A549 (cell line): ENCODE data around the gene FAM120A. TPM values are rescaled to one million over a fixed set of nuclear protein-coding genes. Genes with fewer than 3 reads are reported as not detected.
A peak's percentile ranks its signal among the peaks of the same experiment; 100 is the strongest.

Experiments used
- ATAC-seq, 2 experiments: fragments of 200-7000 bp in 1 of 2; fragments of >200 bp in 1 of 2; cut with Nextera tagmentation in 1 of 2; cut with Tn5 transposase in 1 of 2; 3 replicates each; pipeline versions ENCODE4 v1.8.0 to v1.9.1; 2018 to 2020; ENCODE audit warnings: mild to moderate bottlenecking in 1 of 2, moderate library complexity in 1 of 2
- CTCF ChIA-PET: fragments of 300-600 bp; sonication (Branson Sonifier 250); formaldehyde crosslinking; extraction: SDS; loops from one replicate; lab custom pipeline; 2021; ENCODE audit warnings: antibody characterized with exemption, inconsistent platforms; lab: Yijun Ruan, JAX
- POLR2A ChIA-PET: fragments of 350-600 bp; formaldehyde crosslinking; extraction: SDS; loops from one replicate; lab custom pipeline; 2021; ENCODE audit warnings: antibody characterized with exemption, inconsistent platforms; lab: Yijun Ruan, JAX
- DNase-seq, 2 experiments: peaks; one replicate each; pipeline versions ENCODE4 v3.0.0 to v3.0.0-alpha.2; 2011 to 2016; ENCODE audit warnings: low read depth in 1 of 2, low spot score in 1 of 2
- FAIRE-seq: peaks from 2 replicates; lab custom pipeline; 2011; peaks lifted over from hg19 to GRCh38; lab: Jason Lieb, UNC
- H3K27ac ChIP-seq, 2 experiments: fragments of >200 bp; sonication (Bioruptor Twin); formaldehyde crosslinking; 3 replicates each; pipeline ENCODE4 v1.5.1; 2016 to 2017
- H3K4me1 ChIP-seq: fragments of >200 bp; sonication (Bioruptor Twin); formaldehyde crosslinking; 3 replicates; pipeline ENCODE4 v1.6.1; 2016
- H3K4me2 ChIP-seq: fragments of >200 bp; sonication (Bioruptor Twin); formaldehyde crosslinking; 3 replicates; pipeline ENCODE4 v1.6.1; 2016
- H3K4me3 ChIP-seq: fragments of >200 bp; sonication (Bioruptor Twin); formaldehyde crosslinking; 3 replicates; pipeline ENCODE4 v1.5.1; 2016
- H3K9me3 ChIP-seq: fragments of >200 bp; sonication (Bioruptor Twin); formaldehyde crosslinking; 3 replicates; pipeline ENCODE4 v1.6.1; 2016
- BHLHE40 ChIP-seq: IDR thresholded peaks from 2 replicates; pipeline ENCODE4 v1.6.1; 2012; ENCODE audit warnings: low read depth, low read length, inconsistent platforms
- CBX2 ChIP-seq: fragments of 200-600 bp; sonication (generic); IDR thresholded peaks from 2 replicates; pipeline ENCODE4 v1.6.1; 2016; ENCODE audit warnings: low read depth, mild to moderate bottlenecking, borderline replicate concordance
- CEBPB ChIP-seq, 2 experiments: fragments of >200 bp in 1 of 2; sonication (Bioruptor Twin) in 1 of 2; formaldehyde crosslinking in 1 of 2; IDR thresholded peaks; 2 replicates each; pipeline ENCODE4 v1.6.1; 2012 to 2016
- CHD2 ChIP-seq: fragments of 150-350 bp; IDR thresholded peaks from 2 replicates; pipeline ENCODE4 v1.6.1; 2014; ENCODE audit warnings: low read length; ENCODE audit not compliant: partially characterized antibody
- EHF ChIP-seq: fragments of 250-450 bp; sonication (Bioruptor Pico); IDR thresholded peaks from 2 replicates; pipeline ENCODE4 v1.5.0; 2020; ENCODE audit warnings: mild to moderate bottlenecking
- ESRRA ChIP-seq: fragments of 150-350 bp; IDR thresholded peaks from 2 replicates; pipeline ENCODE4 v1.6.1; 2014; ENCODE audit warnings: mild to moderate bottlenecking, low read length, borderline replicate concordance
- FOSB ChIP-seq: fragments of 250-450 bp; sonication (Bioruptor Pico); IDR thresholded peaks from 2 replicates; pipeline ENCODE4 v1.5.0; 2020; ENCODE audit warnings: mild to moderate bottlenecking, moderate library complexity
- HDAC2 ChIP-seq: fragments of 200-600 bp; sonication (generic); IDR thresholded peaks from 2 replicates; pipeline ENCODE4 v1.6.1; 2016
- HOXB13 ChIP-seq: fragments of 250-450 bp; sonication (Bioruptor Pico); IDR thresholded peaks from 2 replicates; pipeline ENCODE4 v1.5.0; 2020; ENCODE audit warnings: low read depth, mild to moderate bottlenecking, moderate library complexity
- JUN ChIP-seq, 2 experiments: fragments of >200 bp; sonication (Bioruptor Twin); formaldehyde crosslinking; IDR thresholded peaks; 2 replicates in 1 of 2; 3 replicates in 1 of 2; pipeline ENCODE4 v1.6.1; 2016 to 2017
- MAFK ChIP-seq: fragments of 450-650 bp; IDR thresholded peaks from 2 replicates; pipeline ENCODE4 v1.6.1; 2014; ENCODE audit not compliant: partially characterized antibody
- MAZ ChIP-seq: fragments of 150-350 bp; IDR thresholded peaks from 2 replicates; pipeline ENCODE4 v1.6.1; 2014; ENCODE audit warnings: antibody characterized with exemption, low read depth, low read length, borderline replicate concordance
- MYC ChIP-seq: IDR thresholded peaks from 2 replicates; pipeline ENCODE4 v1.6.1; 2012; ENCODE audit warnings: mild to moderate bottlenecking, inconsistent platforms, low read length, improper control_type of control experiment, borderline replicate concordance
- NPAS2 ChIP-seq: fragments of 250-450 bp; sonication (Bioruptor Pico); IDR thresholded peaks from 2 replicates; pipeline ENCODE4 v1.8.0; 2022; ENCODE audit warnings: mild to moderate bottlenecking, moderate library complexity, borderline replicate concordance
- POLR2AphosphoS2 ChIP-seq: conservative IDR thresholded peaks from 2 replicates; pipeline ENCODE4 v1.6.1; 2012; ENCODE audit warnings: low read length, improper control_type of control experiment, inconsistent platforms
- RAD21 ChIP-seq, 2 experiments: fragments of >200 bp in 1 of 2; sonication (Bioruptor Twin) in 1 of 2; formaldehyde crosslinking in 1 of 2; IDR thresholded peaks in 1 of 2; conservative IDR thresholded peaks in 1 of 2; 2 replicates in 1 of 2; 3 replicates in 1 of 2; pipeline ENCODE4 v1.6.1; 2012 to 2018; ENCODE audit warnings: inconsistent platforms in 1 of 2
- RARB ChIP-seq: fragments of 250-450 bp; sonication (Bioruptor Pico); IDR thresholded peaks from 2 replicates; pipeline ENCODE4 v1.8.0; 2021; ENCODE audit warnings: mild to moderate bottlenecking, moderate library complexity
- RCOR1 ChIP-seq: fragments of 150-350 bp; IDR thresholded peaks from 2 replicates; pipeline ENCODE4 v1.6.1; 2014; ENCODE audit warnings: antibody characterized with exemption, low read length, low read depth
- SREBF2 ChIP-seq: fragments of 450-650 bp; IDR thresholded peaks from 2 replicates; pipeline ENCODE4 v1.6.1; 2014; ENCODE audit warnings: mild to moderate bottlenecking, moderate library complexity
- TFCP2L1 ChIP-seq: fragments of 250-450 bp; sonication (Bioruptor Pico); IDR thresholded peaks from 2 replicates; pipeline ENCODE4 v1.5.0; 2021; ENCODE audit warnings: mild to moderate bottlenecking
- ZC3H11A ChIP-seq: fragments of 450-650 bp; IDR thresholded peaks from 2 replicates; pipeline ENCODE4 v1.6.1; 2014; ENCODE audit warnings: antibody characterized with exemption, mild to moderate bottlenecking
- WGBS: methylation state at CpG from one replicate; pipeline ENCODE4 v1.1.6; 2017; ENCODE audit errors: missing lambda C conversion rate; 5-methylcytosine and 5-hydroxymethylcytosine counted together
- polyA plus RNA-seq, 4 experiments: library from polyadenylated mRNA; depleted of rRNA in 3 of 4; stranded (reverse); fragments of >200 nt; fragmentation: RNase III in 1 of 4; extraction: RNeasy Plus Mini Kit Qiagen cat#74134 plus additional on column Dnase treatment in 1 of 4; gene quantifications; 2 replicates in 3 of 4; 3 replicates in 1 of 4; pipeline ENCODE4 v1.2.3, GENCODE V29; 2011 to 2017
- TF ChIP-seq, protein P1 (sequence below): fragments of 450-650 bp; IDR thresholded peaks from 2 replicates; pipeline ENCODE4 v1.6.1; 2014; ENCODE audit warnings: antibody characterized with exemption
- TF ChIP-seq, protein P2 (sequence below): fragments of 150-350 bp; IDR thresholded peaks from 2 replicates; pipeline ENCODE4 v1.6.1; 2014; ENCODE audit warnings: low read depth, mild to moderate bottlenecking, low read length
- TF ChIP-seq, protein P3 (sequence below): IDR thresholded peaks from 2 replicates; pipeline ENCODE4 v1.6.1; 2012; ENCODE audit warnings: low read depth, borderline replicate concordance
- TF ChIP-seq, protein P4 (sequence below): fragments of >200 bp; sonication (Bioruptor Twin); formaldehyde crosslinking; IDR thresholded peaks from 2 replicates; pipeline ENCODE4 v1.6.1; 2016

The FAM120A gene
- polyA plus RNA-seq, 2 of the 4 experiments (the other 2 are of a cell fraction) = 86.3 to 111 TPM

DNA sequence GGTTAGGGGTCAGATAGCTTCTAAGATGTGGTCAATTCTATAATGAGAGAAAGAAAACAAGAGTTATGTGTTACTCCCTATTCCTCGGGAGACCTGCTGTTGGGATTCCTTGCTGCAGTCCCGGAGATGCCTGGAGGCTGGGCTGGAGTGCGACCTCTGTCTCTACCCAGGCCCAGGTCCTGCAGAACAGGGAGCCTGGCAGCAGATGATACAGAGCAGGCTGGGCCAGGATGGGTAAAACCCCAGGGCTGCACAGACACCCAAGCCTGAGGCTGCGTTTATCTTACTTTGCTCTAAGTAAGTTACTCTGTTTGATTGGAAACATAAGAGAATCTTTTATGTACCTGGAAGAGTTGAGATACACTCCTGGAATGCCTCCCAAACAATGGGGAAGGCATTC, 28.8 kb downstream of the FAM120A start:
- Histone ChIP-seq H3K27ac (no peak overlapping the region), H3K9me3 (no peaks in the 10 kb centered on the region), H3K4me1 (peaks cover 10% of the 10 kb centered on the region; the same call in 2 of the 3 replicates), H3K4me3 (no peak overlapping the region), H3K4me2 (no peak overlapping the region)
- ATAC-seq (no peak), FAIRE-seq (no peak), DNase-seq (no peak)
- CTCF ChIA-PET = interaction anchor here (0.9 kb wide), 1 partner anchor 9 kb away, joined by 3 read pairs; no protein-coding TSS in a partner anchor
- TF ChIP-seq MYC (no peak), NPAS2 (no peak), MAZ (no peak), RAD21 (conservative IDR thresholded peaks at IDR 0.05 in 1 of 2, IDR thresholded peaks at IDR 0.05 in 1 of 2) (no peak), CEBPB (IDR thresholded peaks at IDR 0.05) (no peak)
- TF ChIP-seq, protein P1, sequence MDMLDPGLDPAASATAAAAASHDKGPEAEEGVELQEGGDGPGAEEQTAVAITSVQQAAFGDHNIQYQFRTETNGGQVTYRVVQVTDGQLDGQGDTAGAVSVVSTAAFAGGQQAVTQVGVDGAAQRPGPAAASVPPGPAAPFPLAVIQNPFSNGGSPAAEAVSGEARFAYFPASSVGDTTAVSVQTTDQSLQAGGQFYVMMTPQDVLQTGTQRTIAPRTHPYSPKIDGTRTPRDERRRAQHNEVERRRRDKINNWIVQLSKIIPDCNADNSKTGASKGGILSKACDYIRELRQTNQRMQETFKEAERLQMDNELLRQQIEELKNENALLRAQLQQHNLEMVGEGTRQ = no peak
- TF ChIP-seq, protein P2, sequence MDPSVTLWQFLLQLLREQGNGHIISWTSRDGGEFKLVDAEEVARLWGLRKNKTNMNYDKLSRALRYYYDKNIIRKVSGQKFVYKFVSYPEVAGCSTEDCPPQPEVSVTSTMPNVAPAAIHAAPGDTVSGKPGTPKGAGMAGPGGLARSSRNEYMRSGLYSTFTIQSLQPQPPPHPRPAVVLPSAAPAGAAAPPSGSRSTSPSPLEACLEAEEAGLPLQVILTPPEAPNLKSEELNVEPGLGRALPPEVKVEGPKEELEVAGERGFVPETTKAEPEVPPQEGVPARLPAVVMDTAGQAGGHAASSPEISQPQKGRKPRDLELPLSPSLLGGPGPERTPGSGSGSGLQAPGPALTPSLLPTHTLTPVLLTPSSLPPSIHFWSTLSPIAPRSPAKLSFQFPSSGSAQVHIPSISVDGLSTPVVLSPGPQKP = no peak
- whole genome bisulfite sequencing = 87% methylated on average over 4 of the region's 4 CpGs
- POLR2A ChIA-PET = no interaction called here

DNA sequence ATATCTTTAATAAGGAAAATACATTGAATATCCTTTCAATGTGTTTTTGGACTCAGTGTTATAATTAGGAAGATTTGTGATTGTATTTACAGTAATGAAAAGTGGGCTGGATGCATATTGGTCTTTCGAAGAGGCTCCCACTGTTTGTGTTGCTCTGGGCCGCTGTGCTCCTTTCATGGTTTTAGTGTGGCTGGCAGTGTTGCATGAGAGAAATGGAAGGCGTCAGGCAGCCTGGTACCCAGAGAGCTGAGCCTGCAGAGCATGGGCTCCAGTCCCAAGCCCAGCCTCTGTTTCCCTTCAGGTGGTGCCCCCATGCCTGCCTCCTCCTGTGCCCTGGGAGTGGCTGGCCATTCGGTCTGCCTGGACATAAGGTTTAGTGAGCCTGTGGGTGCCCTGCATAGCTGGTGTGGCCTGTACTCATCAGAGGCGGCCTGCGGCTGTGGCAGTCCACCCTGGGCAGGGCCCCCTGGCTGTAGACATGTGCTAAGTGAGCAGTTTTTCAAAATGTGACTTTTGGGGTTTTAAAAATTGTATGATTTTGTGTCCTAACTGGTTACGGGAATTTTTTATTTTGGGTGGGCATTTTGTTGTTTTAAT, 29.3 kb downstream of the FAM120A start:
- no peaks in the 10 kb centered on the region for H3K9me3 ChIP-seq
- FAIRE-seq (no peak), ATAC-seq (peak; percentile 43 to 55; a peak in 3 of 6 replicates), DNase-seq (no peak)
- no peak overlapping the region for H3K4me3 ChIP-seq
- peaks cover 6% of the 10 kb centered on the region; the same call in 2 of the 3 replicates for H3K4me1 ChIP-seq
- ChIA-PET POLR2A (no interaction called here), CTCF (interaction anchor here (1.4 kb wide), 1 partner anchor 17 kb away, joined by 3 read pairs; no protein-coding TSS in a partner anchor)
- TF ChIP-seq MAFK (no peak), CBX2 (no peak), HOXB13 (no peak), ESRRA (no peak), RARB (CRISPR knock-in tag) (no peak)
- H3K27ac ChIP-seq = no peak overlapping the region
- WGBS = 96% methylated on average over 7 of the region's 7 CpGs
- H3K4me2 ChIP-seq = no peak overlapping the region

DNA sequence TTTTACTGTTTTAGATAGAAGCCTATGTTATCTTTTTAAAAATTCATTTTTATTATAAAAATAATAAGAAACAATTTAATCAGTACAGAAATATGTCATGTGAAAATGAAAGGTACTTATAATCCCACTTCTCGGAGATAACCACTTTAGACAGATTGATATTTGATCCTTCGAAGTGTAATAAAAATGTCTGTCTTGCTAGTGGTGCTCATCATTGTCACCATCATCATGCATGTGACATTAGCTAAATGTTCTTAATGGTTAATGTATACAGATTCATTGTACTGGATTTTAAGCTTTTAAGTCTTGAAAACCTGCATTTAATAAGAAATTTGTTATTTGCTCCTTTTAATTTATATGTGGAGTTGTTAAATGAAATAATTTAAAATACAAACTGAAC, 32.0 kb downstream of the FAM120A start:
- Histone ChIP-seq H3K4me2 (no peak overlapping the region), H3K4me1 (peaks cover 8% of the 10 kb centered on the region), H3K4me3 (no peak overlapping the region), H3K27ac (no peak overlapping the region), H3K9me3 (no peaks in the 10 kb centered on the region)
- ChIA-PET CTCF (interaction anchor here (0.6 to 2.6 kb wide), 2 partner anchors 83 to 363 kb away, joined by 3 to 7 read pairs; no protein-coding TSS in a partner anchor), POLR2A (interaction anchor here (1.0 kb wide), 1 partner anchor 14 kb away, joined by 3 read pairs; no protein-coding TSS in a partner anchor)
- ATAC-seq (no peak), DNase-seq (no peak), FAIRE-seq (no peak)
- WGBS = 94% methylated on average over 2 of the region's 2 CpGs
- TF ChIP-seq RAD21 (conservative IDR thresholded peaks at IDR 0.05 in 1 of 2, IDR thresholded peaks at IDR 0.05 in 1 of 2) = no peak
- TF ChIP-seq, protein P3, sequence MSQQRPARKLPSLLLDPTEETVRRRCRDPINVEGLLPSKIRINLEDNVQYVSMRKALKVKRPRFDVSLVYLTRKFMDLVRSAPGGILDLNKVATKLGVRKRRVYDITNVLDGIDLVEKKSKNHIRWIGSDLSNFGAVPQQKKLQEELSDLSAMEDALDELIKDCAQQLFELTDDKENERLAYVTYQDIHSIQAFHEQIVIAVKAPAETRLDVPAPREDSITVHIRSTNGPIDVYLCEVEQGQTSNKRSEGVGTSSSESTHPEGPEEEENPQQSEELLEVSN = no peak
- no peak for TF ChIP-seq FOSB
- no peak for TF ChIP-seq CHD2
- TF ChIP-seq HOXB13 = no peak
- no peak for TF ChIP-seq MAZ
- no peak for TF ChIP-seq TFCP2L1 (CRISPR knock-in tag)
- TF ChIP-seq BHLHE40 = no peak
- no peak for TF ChIP-seq JUN (IDR thresholded peaks at IDR 0.05)
- TF ChIP-seq POLR2AphosphoS2 = no peak
- no peak for TF ChIP-seq RCOR1
- no peak for TF ChIP-seq EHF (CRISPR knock-in tag)
- TF ChIP-seq, protein P1 = no peak
- TF ChIP-seq, protein P4, sequence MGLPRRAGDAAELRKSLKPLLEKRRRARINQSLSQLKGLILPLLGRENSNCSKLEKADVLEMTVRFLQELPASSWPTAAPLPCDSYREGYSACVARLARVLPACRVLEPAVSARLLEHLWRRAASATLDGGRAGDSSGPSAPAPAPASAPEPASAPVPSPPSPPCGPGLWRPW = no peak
- no peak for TF ChIP-seq HDAC2
- no peak for TF ChIP-seq SREBF2
- no peak for TF ChIP-seq ZC3H11A
